K562 (cell line): ENCODE results near the gene SLC22A1. TPM values are rescaled to one million over a fixed set of nuclear protein-coding genes. Genes with fewer than 3 reads are reported as not detected.

Experiments
- ATAC-seq: fragments of 200-7000 bp; cut with Tn5 transposase; 3 replicates; pipeline ENCODE4 v1.9.1; 2020; ENCODE audit warnings: moderate library complexity
- BruUV-seq: library from RNA; stranded (reverse); fragments of 400-500 nt; replicated peaks from 2 replicates; lab custom pipeline; 2021; lab: Mats Ljungman, UMichigan
- CTCF ChIA-PET: fragments of 300-600 bp; formaldehyde crosslinking; extraction: SDS; loops from one replicate; lab custom pipeline; 2021; ENCODE audit warnings: low intra/inter-chr PET ratio; lab: Yijun Ruan, JAX
- POLR2A ChIA-PET: fragments of 300-600, 350-650 bp; sonication (Branson Sonifier 250); formaldehyde crosslinking; extraction: SDS; loops from one replicate; lab custom pipeline; 2021; ENCODE audit warnings: antibody characterized with exemption, inconsistent platforms; lab: Yijun Ruan, JAX
- DNase-seq, 4 experiments: peaks; one replicate each; pipeline versions ENCODE4 v3.0.0 to v3.0.0-alpha.2; 2011 to 2018; ENCODE audit warnings: low spot score in 3 of 4, mixed read lengths in 3 of 4; ENCODE audit errors: extremely low read depth in 1 of 4
- FAIRE-seq: peaks from 2 replicates; lab custom pipeline; 2011; peaks lifted over from hg19 to GRCh38; lab: Jason Lieb, UNC
- H2AFZ ChIP-seq: 2 replicates; pipeline ENCODE4 v1.6.0; 2011; ENCODE audit warnings: low read depth, low read length, control low read depth, inconsistent platforms
- H3K27ac ChIP-seq: fragments of 200-600 bp; 3 replicates; pipeline ENCODE4 v1.8.0; 2011; ENCODE audit warnings: low read depth, mild to moderate bottlenecking, control low read depth, inconsistent platforms, low read length, moderate library complexity, mixed read lengths; ENCODE audit errors: extremely low read depth
- H3K27me3 ChIP-seq, 2 experiments: fragments of 300-600 bp in 1 of 2; 2 replicates in 1 of 2; 3 replicates in 1 of 2; pipeline versions ENCODE4 v1.6.0 to v1.8.0; 2011; ENCODE audit warnings: inconsistent platforms in 2 of 2, low read length in 2 of 2, mild to moderate bottlenecking in 1 of 2, mixed read lengths in 1 of 2, moderate library complexity in 1 of 2; ENCODE audit not compliant: control insufficient read depth in 2 of 2, insufficient read depth in 2 of 2
- H3K36me3 ChIP-seq: fragments of 300-600 bp; 3 replicates; pipeline ENCODE4 v1.8.0; 2011; ENCODE audit warnings: mild to moderate bottlenecking, low read length, inconsistent platforms; ENCODE audit not compliant: control insufficient read depth, insufficient read depth
- H3K4me1 ChIP-seq, 2 experiments: fragments of 200-600 bp in 1 of 2; replicated peaks in 1 of 2; 2 replicates in 1 of 2; 3 replicates in 1 of 2; pipeline versions ENCODE4 v1.5.1 to v1.8.0; 2011; ENCODE audit warnings: inconsistent platforms in 2 of 2, low read length in 2 of 2, mild to moderate bottlenecking in 1 of 2, mixed read lengths in 1 of 2, moderate library complexity in 1 of 2; ENCODE audit not compliant: control insufficient read depth in 2 of 2, insufficient read depth in 2 of 2
- H3K4me2 ChIP-seq: 2 replicates; pipeline ENCODE4 v1.6.1; 2011; ENCODE audit warnings: low read length, control low read depth, inconsistent platforms, mixed read lengths; ENCODE audit not compliant: insufficient read depth
- H3K4me3 ChIP-seq: fragments of 200-600 bp; sonication (generic), shearing (Covaris generic); 2 replicates; pipeline ENCODE4 v1.5.1; 2016; ENCODE audit warnings: control low read depth, inconsistent platforms
- H3K79me2 ChIP-seq: fragments of 200-600 bp; 3 replicates; pipeline ENCODE4 v1.8.0; 2011; ENCODE audit warnings: low read length, inconsistent platforms; ENCODE audit not compliant: control insufficient read depth, insufficient read depth
- H3K9ac ChIP-seq, 2 experiments: 2 replicates each; pipeline versions ENCODE4 v1.6.0 to v1.6.1; 2011; ENCODE audit warnings: low read depth in 2 of 2, low read length in 2 of 2, control low read depth in 1 of 2, inconsistent platforms in 1 of 2, mild to moderate bottlenecking in 1 of 2, mixed read lengths in 1 of 2; ENCODE audit not compliant: insufficient read depth in 1 of 2
- H3K9me1 ChIP-seq: one replicate; pipeline ENCODE4 v1.6.0; 2011; ENCODE audit warnings: inconsistent platforms, mild to moderate bottlenecking, low read length, moderate library complexity; ENCODE audit not compliant: control insufficient read depth, insufficient read depth
- H3K9me3 ChIP-seq: replicated peaks from 2 replicates; pipeline ENCODE4 v1.5.1; 2011; ENCODE audit warnings: low read depth, low read length, inconsistent platforms; ENCODE audit not compliant: control insufficient read depth, insufficient read depth
- H4K20me1 ChIP-seq: replicated peaks from 2 replicates; pipeline ENCODE4 v1.6.1; 2011; ENCODE audit warnings: low read length, inconsistent platforms, mixed read lengths; ENCODE audit not compliant: control insufficient read depth, insufficient read depth
- KDM1A ChIP-seq, 2 experiments: fragments of 450-650 bp; IDR thresholded peaks; 2 replicates each; pipeline ENCODE4 v1.6.1; 2016; ENCODE audit warnings: mild to moderate bottlenecking in 2 of 2
- SOX6 ChIP-seq: fragments of 450-650 bp; IDR thresholded peaks from 2 replicates; pipeline ENCODE4 v1.6.1; 2014; ENCODE audit warnings: mild to moderate bottlenecking
- UBTF ChIP-seq, 2 experiments: IDR thresholded peaks; 2 replicates each; pipeline ENCODE4 v1.6.1; 2012; ENCODE audit warnings: improper control_type of control experiment in 2 of 2, low read depth in 2 of 2, low read length in 2 of 2, borderline replicate concordance in 1 of 2
- XRCC4 ChIP-seq: IDR thresholded peaks from one replicate; pipeline ENCODE4 v1.6.1; 2011; ENCODE audit not compliant: insufficient read depth, insufficient read length; ENCODE audit errors: extremely low read depth
- WGBS: fragments of 100-300 bp; shearing (Covaris generic); methylation state at CpG from one replicate; pipeline ENCODE4 v1.1.6; 2016; ENCODE audit warnings: low coverage, mixed read lengths; ENCODE audit not compliant: insufficient coverage; ENCODE audit errors: missing lambda C conversion rate; 5-methylcytosine and 5-hydroxymethylcytosine counted together
- in situ Hi-C: fragments of 300-500 bp; cut with MboI; formaldehyde crosslinking; loops from 4 replicates; pipeline ENCODE4 v1.15.0; 2018; ENCODE audit warnings: inconsistent platforms, mixed read lengths
- intact Hi-C: fragments of 100-400 bp; cut with micrococcal nuclease; formaldehyde crosslinking; loops from 2 replicates; pipeline ENCODE4 v1.14.2; 2022
- polyA plus RNA-seq, 8 experiments: library from polyadenylated mRNA; depleted of rRNA in 4 of 8; stranded (reverse) in 5 of 8; unstranded in 3 of 8; fragments of >200 nt; fragmentation: Nextera tagmentation in 2 of 8; fragmentation: Illumina TruSeq in 1 of 8; extraction: Ambion mirVana in 2 of 8; extraction: Trizol in 1 of 8; gene quantifications; 2 replicates each; pipeline versions ENCODE4 v1.2.1 to v1.2.3, GENCODE V29; 2011 to 2014; ENCODE audit warnings: inconsistent platforms in 1 of 8, missing spikeins in 1 of 8
- total RNA-seq, 7 experiments: library from RNA; depleted of rRNA in 6 of 7; stranded (reverse); fragments of >200 nt in 6 of 7; fragmentation: Illumina TruSeq in 2 of 7; extraction: Trizol in 2 of 7; gene quantifications; 2 replicates each; pipeline versions ENCODE4 v1.2.1 to v1.2.3, GENCODE V29; 2011 to 2021; ENCODE audit warnings: low replicate concordance in 1 of 7

Gene SLC22A1
- total and polyA plus RNA-seq, 9 of the 15 experiments (the other 6 are each of a cell fraction or from before 2014, with no cell fraction given), result 0.11 to 0.60 (median 0.26) TPM; not detected in 4

GRCh38 chr6:160190081-160190480 lies 68.5 kb downstream of the SLC22A1 start:
- Histone ChIP-seq H3K36me3 (no peaks in the 10 kb centered on the region), H3K4me2 (no peak overlapping the region), H3K9me3 (no peaks in the 10 kb centered on the region), H3K27ac (no peak overlapping the region), H3K9me1 (no peaks in the 10 kb centered on the region), H3K9ac (no peak overlapping the region), H4K20me1 (no peaks in the 10 kb centered on the region), H3K4me3 (no peak overlapping the region), H3K79me2 (no peaks in the 10 kb centered on the region), H3K27me3 (no peaks in the 10 kb centered on the region), H2AFZ (no peak overlapping the region), H3K4me1 (no peaks in the 10 kb centered on the region)
- FAIRE-seq (peak; percentile 19), DNase-seq (no peak), ATAC-seq (no peak)
- TF ChIP-seq XRCC4 (no peak), UBTF (IDR thresholded peaks at IDR 0.05; ENCODE audit: borderline replicate concordance in 1 of 2, low read depth in 2 of 2, low read length in 2 of 2) (no peak), KDM1A (IDR thresholded peaks at IDR 0.05) (no peak), SOX6 (no peak)
- ChIA-PET CTCF (no interaction called here), POLR2A (no interaction called here)
- BruUV-seq, result no TSS peak
- 0% methylated on average over 1 of the region's 1 CpG for WGBS
- in situ Hi-C loops, result no loop called here
- intact Hi-C loops, result no loop called here
